ENCODE results near the gene STOML2.

Gene STOML2

DNA sequence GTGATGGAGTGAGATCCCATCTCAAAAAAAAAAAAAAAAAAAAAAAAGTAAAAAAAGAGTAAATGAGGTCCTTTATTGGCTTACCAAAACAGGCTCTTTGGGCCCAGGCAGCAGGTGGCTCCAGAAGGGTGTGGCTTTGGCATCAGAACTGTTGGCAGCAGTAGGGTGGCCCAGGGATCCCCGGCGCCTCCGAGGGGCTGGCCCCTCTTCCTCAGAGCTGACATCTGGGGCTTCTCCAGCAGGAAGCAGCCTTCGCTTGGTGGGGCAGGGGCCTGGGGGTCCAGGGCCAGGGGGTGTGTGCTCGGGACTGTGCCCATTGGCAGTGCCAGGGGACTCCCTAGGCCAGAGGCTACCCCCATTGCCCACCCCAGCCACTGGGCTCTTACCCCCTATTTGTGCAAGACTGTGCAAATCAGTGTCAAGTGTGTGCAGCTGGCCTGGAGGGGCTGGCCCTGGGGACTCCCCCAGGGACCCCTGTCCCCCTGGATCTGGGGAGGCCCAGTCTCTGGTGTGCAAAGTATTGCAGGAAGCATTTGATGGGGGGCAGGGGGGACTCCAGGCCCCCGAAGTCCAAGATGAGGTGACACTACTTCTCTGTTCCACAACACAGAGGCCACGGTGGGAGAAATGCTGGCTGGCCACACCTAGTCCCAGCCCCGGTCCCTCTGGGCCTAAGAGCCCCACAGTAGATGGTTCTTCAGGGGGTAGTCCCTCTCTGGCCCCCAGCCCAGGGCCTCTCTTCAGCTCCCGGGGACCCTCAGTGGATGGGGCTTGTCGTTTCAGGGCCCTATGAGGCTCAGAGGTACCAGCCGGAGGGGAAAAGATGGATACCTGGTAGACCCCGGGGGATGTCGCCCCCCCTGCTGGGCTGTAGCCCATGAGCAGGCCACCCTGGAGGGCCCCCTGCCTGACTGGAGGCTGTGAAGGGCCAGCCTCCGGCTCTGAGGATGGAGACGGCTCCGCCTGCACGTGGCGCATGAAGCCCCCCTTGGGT lies 4.7 kb upstream of the STOML2 start:
- DNase-seq: no peak

DNA sequence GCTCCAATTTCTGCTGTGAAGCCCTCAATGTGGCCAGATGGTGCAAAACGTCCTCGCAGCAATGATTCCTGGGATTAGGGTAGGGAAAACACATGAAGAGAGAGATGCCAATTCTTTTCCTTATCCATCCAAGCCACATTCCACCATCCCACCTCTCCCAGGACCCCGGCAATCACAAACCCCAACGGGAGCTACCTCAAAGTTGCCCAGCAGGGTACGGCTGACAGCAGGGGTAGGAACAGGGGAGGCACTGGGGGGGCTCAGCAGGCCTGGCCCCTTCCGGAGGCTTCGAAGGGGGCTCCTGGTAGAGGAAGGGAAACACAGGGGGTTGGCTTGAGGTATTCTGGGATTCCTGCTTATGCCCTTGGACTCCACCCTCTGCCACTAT lies 3.4 kb upstream of the STOML2 start:
- no peak for DNase-seq

DNA sequence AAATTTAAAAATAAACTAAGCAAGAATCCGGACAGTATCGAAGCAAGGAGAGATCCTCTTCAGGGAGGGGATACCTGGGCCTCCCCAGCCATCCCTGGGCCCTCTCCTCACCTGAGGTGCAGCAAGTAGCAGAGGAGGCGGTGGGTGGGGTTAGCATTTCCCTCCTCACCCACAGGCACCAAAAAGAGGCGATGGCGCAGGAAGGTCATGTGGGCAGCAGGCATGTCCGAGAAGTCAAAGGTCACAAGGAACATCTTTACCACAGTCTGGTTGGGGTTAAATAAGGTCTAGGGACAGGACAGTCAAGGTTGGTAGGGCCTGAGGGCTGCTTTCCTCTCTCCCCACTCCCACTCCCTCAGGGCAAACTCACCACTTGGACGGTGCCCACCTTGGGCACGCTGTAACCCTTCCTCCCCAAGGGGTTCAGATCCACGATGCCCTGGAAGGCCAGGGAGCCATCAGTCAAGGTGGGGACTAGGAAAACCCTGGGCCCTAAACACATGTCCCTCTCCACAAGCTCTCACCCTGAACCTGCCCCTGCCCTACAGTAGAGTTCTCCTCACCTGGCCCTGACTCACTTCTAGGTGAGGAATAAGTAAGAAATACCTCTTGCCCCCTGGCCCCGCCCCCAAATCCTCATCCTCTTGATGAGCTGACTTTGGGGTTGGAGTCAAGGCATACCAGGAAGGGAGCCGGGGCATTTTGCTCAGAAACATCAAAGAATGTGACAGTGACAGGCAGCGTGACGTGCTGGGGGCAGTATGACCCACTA lies 2.8 kb upstream of the STOML2 start:
- DNase-seq: no peak

DNA sequence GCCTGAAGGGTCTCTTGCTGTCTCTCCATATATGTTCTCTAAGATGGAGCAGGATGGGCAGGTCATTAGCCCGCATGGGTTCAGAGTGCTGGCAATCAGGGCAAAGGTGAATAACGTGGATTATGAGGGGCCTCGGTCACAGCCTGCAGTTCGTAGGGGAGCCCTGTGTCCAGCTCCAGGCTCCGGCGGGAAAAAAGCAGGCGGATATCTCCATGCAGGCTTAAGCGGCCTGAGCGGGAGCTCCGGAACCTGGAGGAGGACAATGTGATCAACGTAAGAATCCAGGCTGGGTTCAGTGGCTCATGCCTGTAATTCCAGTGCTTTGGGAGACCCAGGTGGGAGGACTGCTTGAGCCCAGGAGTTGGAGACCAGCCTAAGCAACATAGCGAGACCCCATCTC lies 2.2 kb upstream of the STOML2 start:
- no peak for DNase-seq

DNA sequence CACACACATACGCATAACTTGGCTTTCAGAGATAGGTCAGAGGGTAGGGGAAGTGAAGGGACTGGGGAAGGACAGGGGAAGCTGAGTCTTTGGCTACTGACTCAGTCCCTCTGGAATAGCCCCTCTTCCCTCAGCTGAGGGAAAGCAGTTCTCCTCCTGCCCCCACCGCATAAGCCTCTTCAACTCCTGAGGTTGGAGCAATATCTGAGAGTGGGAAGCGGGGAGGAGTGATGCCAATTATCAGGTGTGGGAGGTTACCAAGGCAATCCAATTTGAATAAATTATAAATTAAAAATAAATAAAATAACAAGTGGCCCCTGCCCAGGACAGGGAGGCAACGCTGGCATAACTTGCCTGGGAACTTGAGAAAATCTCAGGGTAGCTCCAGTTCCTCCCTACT lies 1.7 kb upstream of the STOML2 start:
- no peak for DNase-seq

DNA sequence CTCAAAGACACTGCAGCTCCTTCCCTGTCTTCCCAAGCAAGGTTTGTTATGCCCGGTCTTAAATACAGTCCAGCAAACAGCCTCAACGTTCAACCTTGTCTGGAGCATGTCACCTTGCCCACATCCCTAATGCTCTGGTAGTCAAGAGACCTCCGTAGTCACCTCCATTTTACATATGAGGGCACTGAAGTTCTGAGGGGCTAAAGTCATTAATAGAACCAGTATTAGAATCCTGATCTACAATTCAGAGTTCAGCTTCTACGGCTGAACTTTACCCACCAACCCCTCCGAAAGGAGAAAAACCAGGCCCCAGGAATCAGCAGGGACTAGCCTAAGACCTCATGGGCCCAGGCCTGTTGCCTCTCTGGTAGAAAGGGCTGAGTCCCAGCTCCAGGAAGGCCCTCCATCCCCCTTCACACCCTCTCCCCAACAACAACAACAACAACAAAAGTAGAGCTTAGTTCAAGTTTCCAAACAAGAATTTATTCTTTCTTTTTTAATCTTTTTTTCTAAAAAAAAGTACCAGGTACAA lies 795 bp upstream of the STOML2 start:
- no peak for DNase-seq

DNA sequence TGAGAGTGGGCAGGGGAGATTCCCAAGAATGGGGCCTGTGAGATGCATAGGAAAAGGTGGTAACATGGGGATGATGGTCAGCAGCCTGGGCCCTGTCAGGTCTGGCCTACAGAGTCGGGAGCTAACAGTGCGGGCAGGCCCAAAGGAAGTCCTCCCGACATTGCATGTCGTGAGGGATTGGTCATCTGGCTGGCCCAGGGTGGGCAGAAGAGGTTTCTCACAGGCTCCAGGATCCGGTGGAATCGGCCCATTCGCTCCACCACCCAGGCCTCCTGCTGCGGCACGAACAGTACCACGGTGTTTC lies 514 bp downstream of the STOML2 start:
- no peak for DNase-seq

DNA sequence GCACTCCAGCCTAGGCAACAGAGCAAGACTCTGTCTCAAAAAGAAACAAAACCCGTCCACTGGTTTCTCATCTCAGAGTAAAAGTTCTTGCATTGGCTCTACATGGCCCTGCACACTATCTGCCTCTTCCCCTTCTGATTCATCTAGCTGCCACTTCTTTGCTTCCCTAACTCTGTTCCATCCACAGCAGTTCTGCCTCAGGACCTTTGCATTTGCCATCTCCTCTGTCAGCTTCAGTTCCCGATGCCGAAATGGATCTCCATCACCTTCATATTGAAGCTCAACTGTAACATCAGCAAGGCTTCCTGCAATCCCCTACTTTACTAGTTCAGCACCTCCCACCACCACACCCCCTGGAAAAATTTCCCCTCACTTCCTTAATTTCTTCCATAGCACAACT lies 5.4 kb downstream of the STOML2 start:
- DNase-seq: no peak

DNA sequence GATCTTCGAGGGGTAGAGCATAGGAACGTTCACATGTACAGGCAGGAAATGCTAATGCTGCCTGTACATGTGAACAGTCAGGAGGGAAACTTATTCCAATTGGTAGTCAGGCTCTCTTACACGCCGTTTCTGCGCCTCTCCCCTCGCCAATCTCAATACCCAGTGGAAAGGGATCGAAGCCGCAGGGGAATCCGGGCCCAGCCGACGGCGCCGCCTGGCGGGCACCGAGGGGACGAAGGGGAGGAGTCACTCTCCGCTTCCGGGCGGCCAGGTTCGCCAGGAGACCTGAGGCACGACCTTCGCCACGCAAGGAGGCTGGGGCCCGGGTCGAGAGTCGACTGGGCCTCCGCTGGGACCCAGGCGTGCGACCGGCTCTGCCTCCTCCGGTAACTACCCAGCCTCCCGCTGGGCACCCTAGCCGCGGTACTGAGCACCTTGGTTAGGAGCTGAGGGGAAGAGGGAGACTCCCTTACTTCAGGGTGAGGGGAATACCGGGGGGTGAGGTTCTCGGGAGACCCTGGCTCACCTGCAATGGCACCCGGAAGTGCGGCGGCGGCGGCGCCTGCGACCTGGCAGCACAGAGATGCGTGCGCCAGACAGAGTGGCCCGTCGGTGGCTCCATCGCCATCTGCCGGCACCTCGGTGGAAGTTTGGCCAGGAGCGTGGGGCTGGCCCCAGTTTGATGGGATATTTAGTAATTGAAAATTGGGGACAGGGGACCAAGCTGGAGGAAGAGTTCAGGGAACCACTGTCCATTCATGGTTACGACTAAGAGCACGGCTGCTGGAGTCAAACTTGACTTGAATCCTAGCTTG lies 6.7 kb downstream of the STOML2 start, which contains the start of gene PIGO:
PIGO (minus strand) TSS at position 557 of the 815 bp plus-strand sequence. CDS start 1,026 bp downstream, outside the sequence.
- DNase-seq: peak; percentile 81

DNA sequence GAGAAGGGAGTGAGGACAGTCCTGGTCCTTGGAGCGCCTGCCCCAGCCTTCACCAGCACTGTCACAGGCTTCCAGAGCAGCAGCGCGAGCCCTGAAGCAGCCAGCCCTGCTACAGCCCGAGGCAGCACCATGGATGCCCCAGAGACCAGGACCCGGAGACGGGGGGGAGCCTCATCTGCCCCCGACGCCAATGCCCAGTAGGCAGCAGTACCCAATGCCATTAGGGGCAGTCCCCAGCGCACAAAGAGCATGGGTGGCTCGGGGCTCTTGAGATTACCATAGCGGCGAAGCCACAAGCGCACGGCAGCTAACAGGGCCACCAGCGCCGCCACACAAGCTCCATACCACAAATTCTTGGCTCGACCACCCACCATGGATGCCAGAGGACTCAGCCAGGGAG lies 11.4 kb downstream of the STOML2 start:
- DNase-seq: no peak

DNA sequence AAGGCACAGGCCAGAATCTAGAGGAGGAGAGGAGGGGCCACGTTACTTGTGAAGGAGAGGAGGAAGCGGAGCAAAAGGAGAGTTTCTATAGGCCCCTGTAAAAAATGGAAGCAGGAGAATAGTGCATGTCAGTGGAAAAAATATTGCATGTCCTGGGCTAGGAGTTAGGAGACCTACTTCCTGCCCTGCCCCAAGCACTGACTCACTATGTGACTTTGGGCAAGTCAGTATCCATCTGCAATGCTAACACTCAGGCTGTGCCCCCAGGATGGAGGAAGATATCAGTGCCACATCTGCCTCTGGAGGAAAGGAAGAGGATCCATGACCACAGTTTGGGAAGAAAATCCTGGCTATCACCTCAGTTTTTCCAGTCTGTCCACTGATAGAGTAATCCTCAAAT lies 13.5 kb downstream of the STOML2 start:
- DNase-seq: no peak

DNA sequence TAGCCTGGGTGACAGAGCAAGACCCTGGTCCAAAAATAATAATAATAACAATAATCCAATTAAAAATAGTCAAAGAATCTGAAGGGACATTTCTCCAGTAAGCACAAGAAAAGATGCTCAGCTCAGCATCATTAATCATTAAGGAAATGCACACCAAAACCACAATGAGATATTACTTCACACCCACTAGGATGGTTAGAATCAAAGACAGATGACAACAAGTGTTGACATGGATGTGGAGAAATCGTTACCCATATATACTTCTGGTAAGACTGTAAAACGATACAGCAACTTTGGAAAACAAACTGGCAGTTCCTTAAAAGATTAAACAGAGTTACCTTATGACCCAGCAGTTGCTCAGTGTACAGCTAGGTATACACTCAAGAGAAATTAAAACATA lies 17.9 kb downstream of the STOML2 start:
- DNase-seq: no peak

DNA sequence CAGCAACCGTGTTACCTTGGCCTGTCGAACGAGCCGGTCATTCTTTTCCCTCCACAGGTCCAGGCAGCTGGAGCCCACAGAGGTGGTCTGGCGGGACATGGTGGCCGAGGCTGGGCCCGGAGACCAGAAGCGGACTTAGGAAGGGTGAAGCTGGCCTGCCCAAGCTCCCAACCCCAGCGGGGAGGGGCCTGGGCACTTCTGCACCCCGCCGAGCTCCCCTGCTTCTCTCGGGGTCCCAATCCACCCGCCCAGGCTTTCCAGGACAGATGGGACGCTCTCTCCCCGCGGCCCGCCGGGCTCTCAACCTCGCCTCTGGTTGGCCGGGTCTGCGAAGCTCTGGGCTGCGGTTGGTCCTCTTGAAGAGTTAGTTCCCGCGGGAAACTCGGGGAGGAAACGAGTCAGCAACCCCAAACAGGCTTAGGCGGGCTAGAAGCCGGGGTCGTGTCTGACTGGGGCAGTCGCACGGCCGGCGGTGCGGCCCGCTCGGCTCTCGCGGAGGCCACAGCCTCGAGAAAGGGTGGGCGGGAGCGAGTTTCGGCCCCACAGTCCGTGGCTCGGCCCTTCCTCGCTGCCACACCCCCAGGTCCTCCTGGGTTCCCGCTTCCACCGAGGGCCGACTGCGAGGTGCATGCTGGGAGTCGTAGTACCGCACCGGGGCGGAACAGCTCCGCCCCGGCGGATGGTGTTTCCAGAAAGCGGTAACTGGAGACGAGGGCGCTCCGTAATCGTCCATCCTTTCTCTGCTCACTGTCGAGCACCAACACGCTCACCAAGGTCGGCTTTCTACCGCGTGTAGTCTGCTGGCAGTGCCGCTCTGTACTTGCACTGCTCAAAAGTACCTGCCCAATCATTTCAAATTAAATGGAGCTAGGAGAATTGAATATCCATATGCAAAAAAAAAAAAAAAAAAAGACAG lies 23.2 kb downstream of the STOML2 start, which contains the start of gene FANCG:
FANCG (minus strand) TSS at position 517 of the 916 bp plus-strand sequence; CDS start at position 99, 418 bp downstream.
- peak; percentile 92 for DNase-seq

DNA sequence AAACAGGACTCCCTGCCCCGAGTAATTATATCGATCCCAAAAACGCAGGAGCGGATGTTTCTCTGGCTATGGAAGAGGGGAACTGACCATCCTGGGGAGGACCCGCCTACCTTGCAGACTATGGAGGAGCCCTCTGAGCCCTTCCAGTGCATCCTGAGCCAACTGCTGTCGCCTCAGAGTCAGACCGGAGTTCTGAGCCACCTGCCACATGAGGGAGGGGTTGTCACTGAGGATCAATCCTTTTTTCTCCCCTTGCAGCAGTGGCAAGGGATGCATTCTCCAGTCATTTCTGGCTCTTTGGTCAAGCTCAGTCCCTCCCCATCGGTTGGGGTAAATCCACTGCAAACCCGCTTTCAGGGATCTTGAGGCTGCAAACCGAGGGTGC lies 23.9 kb downstream of the STOML2 start:
- DNase-seq: peak; percentile 18

DNA sequence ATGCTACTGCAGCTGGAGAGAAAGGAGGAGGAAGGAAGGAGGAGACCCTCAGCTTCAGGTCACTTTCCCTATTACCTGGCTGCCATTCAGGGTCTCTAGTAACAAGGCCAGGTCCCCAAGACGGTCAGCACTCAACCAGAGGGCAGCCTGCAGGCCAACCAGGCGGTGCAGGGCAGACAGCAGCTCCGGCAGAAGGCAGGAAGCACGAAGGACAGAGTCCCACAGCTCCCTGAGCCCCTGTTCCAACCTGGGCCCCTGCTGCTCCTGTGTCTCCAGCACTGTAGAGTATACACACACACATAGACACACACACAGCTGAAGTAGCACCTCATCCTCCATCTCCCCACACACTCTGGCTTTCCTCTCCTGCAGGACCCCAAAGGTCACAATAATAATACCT lies 24.9 kb downstream of the STOML2 start:
- no peak for DNase-seq

DNA sequence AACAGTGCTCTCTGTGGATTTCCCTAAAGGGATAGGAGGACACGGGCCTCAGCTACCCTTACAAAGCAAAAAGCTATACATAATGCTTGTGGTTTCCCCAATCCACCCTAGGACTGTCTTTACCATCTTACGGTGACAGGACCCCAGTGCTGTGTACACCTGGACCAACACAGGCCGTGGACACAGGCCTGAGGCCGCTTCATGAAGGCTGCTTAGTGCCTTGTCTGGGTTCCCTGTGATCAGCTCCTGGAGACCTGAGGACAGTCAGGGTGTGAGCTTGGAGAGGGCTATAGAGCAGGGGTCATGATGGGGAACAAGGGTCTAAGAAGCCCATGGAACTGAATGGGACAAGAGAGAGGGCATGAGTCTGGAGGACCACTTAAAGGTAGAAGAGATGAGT lies 26.1 kb downstream of the STOML2 start:
- DNase-seq: no peak

DNA sequence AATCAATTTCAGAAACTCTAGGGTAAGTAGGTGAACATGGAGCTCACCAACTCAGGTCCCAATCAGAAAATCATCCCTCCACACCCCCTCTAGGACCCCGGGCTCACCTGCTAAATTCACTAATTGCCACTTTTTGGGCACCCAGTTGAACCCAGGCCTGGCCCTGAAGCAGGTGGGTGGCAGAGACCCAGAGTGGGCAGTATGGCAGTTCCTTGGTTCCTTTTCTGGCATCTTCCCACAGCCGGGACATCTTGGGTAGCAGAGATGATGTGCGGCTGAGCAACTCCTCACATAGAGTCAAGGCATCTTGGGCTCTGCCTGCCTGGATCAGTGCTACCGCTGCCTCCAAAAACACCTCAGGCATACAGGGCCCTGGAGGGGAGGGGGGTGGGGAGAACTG lies 27.6 kb downstream of the STOML2 start:
- DNase-seq: no peak

DNA sequence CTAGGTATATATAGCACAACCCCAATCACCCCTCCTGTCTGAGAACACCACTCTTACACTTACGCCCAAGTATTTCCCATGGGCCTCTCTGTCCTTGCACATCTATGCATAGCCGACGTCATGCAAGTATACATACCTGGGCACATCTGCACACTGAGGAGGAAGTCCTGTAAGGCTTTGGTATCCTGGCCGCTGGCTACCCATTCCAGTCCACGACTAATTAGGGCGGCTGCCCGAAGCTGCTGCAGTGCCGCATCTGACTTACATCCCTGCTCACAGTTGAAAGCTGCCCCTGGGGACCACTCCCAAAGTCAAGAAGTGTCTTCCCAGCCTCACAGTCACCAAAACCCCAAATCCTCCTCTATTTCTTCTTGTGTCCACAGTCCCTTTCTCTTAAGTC lies 28.1 kb downstream of the STOML2 start:
- DNase-seq: no peak

DNA sequence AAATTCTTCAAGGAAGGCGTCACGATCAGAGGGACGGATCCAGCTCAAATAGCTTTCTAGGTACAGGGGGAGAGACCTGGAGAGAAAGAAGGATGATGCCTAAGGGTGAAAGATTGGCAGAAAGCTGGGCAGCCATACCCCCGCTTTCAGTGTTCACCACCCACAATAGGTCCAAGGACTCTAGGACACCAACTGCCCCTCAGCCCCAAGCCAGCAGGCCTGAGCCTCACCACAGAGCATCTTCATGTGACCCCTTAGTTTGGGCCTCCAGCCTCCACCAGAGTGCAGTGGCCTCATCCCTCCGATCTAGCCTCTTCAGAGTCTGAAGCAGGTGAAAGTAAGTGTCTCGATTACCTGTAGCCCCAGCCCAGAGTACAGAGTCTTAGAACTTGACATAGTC lies 28.8 kb downstream of the STOML2 start:
- no peak for DNase-seq

DNA sequence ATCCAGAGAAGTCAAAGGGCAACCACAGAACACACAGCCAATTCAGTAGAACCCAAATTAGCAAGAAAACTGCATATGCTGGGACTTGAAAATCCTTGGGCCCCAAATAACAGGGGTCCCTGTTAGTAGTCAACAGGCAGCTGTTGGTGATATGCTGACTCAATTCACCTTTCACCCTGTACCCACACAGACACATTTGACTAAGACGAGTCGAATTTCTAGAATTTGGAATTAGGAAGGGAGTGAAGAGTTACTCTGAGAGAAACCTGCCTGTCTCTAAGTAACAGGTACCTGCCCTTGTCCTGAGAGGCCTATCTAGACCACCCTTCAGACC lies 29.7 kb downstream of the STOML2 start:
- no peak for DNase-seq

DNA sequence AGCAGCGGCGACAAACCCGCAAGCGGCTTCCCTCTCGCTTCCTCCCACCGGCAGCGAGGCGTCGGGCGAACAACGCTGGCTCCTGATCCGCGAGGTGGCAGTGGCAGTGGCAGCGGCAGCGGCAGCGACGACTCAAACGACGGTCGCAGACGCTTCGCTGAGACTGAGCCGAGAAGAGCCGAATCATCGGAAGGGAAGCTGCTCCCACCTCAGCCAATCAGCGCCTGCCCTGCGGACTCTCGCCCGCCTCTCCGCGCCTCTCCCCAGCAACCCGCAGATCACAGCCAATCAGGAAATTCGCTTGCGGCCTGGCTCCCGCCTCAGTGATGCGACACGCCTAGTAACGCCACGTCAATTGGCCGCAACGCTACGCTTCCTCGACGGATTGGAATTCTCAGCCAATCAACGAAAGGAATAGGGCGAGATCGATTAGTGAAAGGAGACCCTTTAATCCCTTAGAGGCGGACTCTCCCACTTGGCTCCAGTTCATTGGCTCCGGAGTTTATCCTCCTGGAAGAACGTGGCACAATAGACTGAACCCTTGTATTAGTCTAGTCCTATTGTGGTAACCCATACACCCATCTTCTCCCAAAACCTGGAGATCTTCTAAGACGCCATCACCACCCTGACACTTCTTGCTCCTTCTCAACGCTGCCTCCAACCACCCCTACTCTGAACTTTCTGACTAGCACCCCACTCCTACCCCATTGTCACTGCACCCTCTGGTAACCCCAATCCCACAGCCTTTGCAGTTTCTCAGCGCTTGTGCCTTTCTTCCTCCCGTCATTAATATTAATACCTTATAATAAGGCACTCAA lies 30.3 kb downstream of the STOML2 start, which contains the start of gene VCP:
VCP (minus strand) TSS at position 165 of the 818 bp plus-strand sequence. CDS start 272 bp downstream, outside the sequence.
- DNase-seq: peak; percentile 98

Measured in NCI-H1105 treated with DMSO at 0.1 percent for 48 hours (cell line).